ENCODE measurements around the gene DGCR6L. TPM values are rescaled to one million over a fixed set of nuclear protein-coding genes. Genes with fewer than 3 reads are reported as not detected.
"Not testable (repeated sequence)": the region's sequence is repeated elsewhere in the genome, so short reads cannot be mapped to it uniquely, and the experiment has no call there.

DGCR6L gene
- total RNA-seq, 1 donor from 2014 or later, result 39.8 TPM

DNA sequence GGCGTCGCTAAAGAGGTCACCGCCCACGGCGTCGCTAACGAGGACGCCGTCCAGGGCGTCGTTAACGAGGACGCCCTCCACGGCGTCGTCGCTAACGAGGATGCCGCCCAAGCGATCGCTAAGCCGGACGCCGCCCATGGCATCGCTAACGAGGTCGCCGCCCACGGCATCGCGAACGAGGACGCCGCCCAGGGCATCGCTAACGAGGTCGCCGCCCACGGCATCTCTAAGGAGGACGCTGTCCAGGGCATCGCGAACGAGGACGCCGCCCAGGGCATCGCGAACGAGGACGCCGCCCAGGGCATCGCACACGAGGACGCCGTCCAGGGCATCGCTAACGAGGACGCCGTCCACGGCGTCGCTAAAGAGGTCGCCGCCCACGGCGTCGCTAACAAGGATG is 37.0 kb upstream of the DGCR6L start:
- H3K27ac ChIP-seq; H3K9me3 ChIP-seq; H3K36me3 ChIP-seq; H3K27me3 ChIP-seq; DNase-seq (ENCODE audit: extremely low spot score in 2 of 2); H3K4me3 ChIP-seq; H3K4me1 ChIP-seq; intact Hi-C loops (cut with DNase I): not testable (repeated sequence)

DNA sequence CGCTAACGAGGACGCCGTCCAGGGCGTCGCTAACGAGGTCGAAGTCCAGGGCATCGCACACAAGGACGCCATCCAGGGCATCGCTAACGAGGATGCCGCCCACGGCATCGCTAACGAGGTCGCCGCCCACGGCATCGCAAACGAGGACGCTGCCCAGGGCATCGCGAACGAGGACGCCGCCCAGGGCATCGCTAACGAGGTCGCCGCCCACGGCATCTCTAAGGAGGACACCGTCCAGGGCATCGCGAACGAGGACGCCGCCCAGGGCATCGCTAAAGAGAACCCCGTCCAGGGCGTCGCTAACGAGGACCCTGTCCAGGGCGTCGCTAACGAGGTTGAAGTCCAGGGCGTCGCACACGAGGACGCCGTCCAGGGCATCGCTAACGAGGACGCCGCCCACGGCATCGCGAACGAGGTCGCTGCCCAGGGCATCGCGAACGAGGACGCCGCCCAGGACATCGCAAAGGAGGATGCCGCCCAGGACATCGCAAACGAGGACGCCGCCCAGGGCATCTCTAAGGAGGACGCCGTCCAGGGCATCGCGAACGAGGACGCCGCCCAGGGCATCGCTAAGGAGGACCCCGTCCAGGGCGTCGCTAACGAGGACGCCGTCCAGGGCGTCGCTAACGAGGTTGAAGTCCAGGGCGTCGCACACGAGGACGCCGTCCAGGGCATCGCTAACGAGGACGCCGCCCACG is 36.2 kb upstream of the DGCR6L start:
- H3K27me3 ChIP-seq; H3K4me1 ChIP-seq; H3K4me3 ChIP-seq; intact Hi-C loops (cut with DNase I); DNase-seq (ENCODE audit: extremely low spot score in 2 of 2); H3K9me3 ChIP-seq; H3K27ac ChIP-seq; H3K36me3 ChIP-seq: not testable (repeated sequence)

DNA sequence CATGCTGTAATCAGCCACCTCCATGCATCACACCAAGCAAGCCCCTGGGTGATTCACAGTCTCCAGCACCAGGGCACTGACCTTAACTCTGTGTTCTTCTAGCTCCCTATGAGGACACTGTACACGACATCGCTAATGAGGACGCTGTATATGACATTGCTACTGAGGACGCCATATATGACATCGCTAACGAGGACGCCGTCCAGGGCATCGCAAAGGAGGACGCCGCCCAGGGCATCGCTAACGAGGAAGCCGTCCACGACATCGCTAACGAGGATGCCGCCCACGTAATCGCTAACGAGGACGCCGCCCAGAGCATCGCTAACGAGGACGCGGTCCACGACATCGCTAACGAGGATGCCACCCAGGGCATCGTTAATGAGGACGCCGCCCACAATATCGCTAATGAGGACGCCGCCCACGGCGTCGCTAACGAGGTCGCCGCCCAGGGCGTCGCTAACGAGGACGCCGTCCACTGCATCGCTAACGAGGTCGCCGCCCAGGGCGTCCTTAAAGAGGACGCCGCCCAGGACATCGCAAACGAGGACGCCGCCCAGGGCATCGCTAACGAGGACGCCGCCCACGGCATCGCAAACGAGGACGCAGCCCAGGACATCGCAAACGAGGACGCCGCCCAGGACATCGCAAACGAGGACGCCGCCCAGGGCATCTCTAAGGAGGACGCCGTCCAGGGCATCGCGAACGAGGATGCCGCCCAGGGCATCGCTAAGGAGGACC is 34.5 kb upstream of the DGCR6L start:
- H3K4me3 ChIP-seq, result no peak overlapping the region
- intact Hi-C loops (cut with DNase I), result no loop called here
- no peaks in the 10 kb centered on the region for H3K4me1 ChIP-seq
- no peak overlapping the region for H3K27ac ChIP-seq
- H3K36me3 ChIP-seq, result no peaks in the 10 kb centered on the region
- H3K27me3 ChIP-seq, result no peaks in the 10 kb centered on the region
- no peaks in the 10 kb centered on the region for H3K9me3 ChIP-seq
- no peak for DNase-seq (ENCODE audit: extremely low spot score in 2 of 2)
- TF ChIP-seq, protein P1, sequence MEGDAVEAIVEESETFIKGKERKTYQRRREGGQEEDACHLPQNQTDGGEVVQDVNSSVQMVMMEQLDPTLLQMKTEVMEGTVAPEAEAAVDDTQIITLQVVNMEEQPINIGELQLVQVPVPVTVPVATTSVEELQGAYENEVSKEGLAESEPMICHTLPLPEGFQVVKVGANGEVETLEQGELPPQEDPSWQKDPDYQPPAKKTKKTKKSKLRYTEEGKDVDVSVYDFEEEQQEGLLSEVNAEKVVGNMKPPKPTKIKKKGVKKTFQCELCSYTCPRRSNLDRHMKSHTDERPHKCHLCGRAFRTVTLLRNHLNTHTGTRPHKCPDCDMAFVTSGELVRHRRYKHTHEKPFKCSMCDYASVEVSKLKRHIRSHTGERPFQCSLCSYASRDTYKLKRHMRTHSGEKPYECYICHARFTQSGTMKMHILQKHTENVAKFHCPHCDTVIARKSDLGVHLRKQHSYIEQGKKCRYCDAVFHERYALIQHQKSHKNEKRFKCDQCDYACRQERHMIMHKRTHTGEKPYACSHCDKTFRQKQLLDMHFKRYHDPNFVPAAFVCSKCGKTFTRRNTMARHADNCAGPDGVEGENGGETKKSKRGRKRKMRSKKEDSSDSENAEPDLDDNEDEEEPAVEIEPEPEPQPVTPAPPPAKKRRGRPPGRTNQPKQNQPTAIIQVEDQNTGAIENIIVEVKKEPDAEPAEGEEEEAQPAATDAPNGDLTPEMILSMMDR (IDR thresholded peaks at IDR 0.05), result no peak
- no peak for TF ChIP-seq POLR2AphosphoS5 (IDR thresholded peaks at IDR 0.05; ENCODE audit: insufficient read depth in 1 of 2, low read depth in 1 of 2)

DNA sequence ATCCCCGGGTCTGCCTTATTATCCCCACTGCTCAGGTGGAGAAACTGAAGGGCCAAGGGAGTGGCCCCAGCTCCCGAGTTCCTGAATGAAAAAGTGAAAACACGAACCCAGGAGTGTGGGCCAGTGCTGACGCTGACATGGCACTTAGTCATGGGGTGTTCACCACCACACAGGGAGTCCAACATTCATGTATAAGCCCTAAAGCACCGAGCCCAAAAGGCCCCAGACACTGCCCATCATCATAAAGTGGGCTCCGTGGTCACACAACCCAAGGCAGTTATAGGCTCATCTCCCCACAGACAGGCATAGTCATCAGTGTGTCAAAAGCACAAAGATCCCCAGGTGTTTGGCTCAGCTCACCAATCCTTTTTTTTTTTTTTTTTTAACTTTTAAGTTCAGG is 32.7 kb upstream of the DGCR6L start:
- DNase-seq (ENCODE audit: extremely low spot score in 2 of 2); H3K4me1 ChIP-seq; H3K9me3 ChIP-seq; H3K36me3 ChIP-seq; intact Hi-C loops (cut with DNase I); H3K27me3 ChIP-seq; H3K27ac ChIP-seq; H3K4me3 ChIP-seq: not testable (repeated sequence)

DNA sequence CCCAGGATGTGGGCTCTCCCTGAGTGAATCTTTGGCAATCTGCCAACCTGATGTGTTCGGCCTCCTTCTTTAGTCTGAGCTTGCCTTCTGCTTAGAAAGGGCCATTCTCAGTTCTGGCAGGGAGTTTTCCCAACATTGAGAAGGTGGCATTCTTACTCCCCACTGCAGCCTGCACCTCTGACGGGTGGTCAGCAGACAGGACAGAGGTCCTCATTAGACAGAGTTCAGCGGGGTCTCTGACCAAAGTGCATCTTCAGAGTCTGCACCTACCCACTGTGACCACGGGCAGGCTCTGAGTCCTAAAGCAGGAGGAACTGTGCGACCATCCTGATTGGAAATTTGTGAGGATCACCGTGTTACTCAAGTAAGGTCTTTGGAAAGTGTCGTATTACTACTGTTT is 26.7 kb upstream of the DGCR6L start:
- H3K4me3 ChIP-seq; intact Hi-C loops (cut with DNase I); H3K27ac ChIP-seq; H3K9me3 ChIP-seq; H3K36me3 ChIP-seq; H3K27me3 ChIP-seq; H3K4me1 ChIP-seq; DNase-seq (ENCODE audit: extremely low spot score in 2 of 2): not testable (repeated sequence)

DNA sequence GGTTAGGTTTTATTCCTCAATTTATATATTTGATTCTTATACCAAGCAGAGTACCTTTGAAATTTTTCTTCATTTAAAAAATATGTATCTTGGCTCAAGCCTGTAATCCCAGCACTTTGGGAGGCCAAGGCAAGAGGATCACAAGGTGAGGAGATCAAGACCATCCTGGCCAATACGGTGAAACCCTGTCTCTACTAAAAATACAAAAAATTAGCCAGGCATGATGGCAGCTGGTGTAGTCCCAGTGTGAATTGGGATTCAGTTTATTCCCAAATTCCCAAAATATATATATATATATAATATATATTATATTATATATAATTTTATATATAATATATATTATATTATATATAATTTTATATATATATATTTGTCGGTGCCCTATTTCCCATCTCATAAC is 18.4 kb upstream of the DGCR6L start:
- intact Hi-C loops (cut with DNase I); H3K36me3 ChIP-seq; H3K27ac ChIP-seq; H3K9me3 ChIP-seq; DNase-seq (ENCODE audit: extremely low spot score in 2 of 2); H3K27me3 ChIP-seq; H3K4me1 ChIP-seq; H3K4me3 ChIP-seq: not testable (repeated sequence)

DNA sequence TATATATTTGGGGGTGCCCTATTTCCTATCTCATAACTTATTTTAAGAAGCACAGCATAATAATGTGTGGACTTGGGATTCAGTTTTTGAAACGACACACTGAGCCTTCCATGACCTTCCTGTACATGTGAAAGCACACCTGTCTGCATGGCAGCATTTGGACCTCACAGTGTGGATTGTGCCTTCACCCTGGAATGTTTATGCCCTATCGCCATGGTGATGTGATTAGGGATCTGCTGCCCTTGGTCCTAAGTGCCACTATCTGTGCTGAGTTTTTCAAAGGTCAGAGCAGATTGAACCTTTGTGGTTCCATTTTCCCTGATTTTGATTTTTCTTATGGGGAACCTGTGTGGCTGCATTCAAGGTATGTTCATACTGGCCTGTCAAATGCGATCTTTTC is 17.9 kb upstream of the DGCR6L start:
- intact Hi-C loops (cut with DNase I); H3K9me3 ChIP-seq; H3K4me1 ChIP-seq; H3K4me3 ChIP-seq; H3K36me3 ChIP-seq; DNase-seq (ENCODE audit: extremely low spot score in 2 of 2); H3K27me3 ChIP-seq; H3K27ac ChIP-seq: not testable (repeated sequence)

DNA sequence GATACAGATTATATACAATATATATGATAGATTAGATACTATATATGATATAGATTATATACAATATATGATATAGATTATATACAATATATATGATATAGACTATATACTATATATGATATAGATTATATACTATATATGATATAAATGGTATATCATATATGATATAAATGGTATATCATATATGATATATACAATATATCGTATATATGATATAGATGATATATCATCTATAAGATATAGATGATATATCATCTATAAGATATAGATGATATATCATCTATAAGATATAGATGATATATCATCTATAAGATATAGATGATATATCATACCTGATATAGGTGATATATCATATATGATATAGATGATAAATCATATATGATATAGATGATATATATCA is 16.7 kb upstream of the DGCR6L start:
- H3K27me3 ChIP-seq; H3K4me3 ChIP-seq; DNase-seq (ENCODE audit: extremely low spot score in 2 of 2); H3K4me1 ChIP-seq; H3K27ac ChIP-seq; intact Hi-C loops (cut with DNase I); H3K9me3 ChIP-seq; H3K36me3 ChIP-seq: not testable (repeated sequence)

DNA sequence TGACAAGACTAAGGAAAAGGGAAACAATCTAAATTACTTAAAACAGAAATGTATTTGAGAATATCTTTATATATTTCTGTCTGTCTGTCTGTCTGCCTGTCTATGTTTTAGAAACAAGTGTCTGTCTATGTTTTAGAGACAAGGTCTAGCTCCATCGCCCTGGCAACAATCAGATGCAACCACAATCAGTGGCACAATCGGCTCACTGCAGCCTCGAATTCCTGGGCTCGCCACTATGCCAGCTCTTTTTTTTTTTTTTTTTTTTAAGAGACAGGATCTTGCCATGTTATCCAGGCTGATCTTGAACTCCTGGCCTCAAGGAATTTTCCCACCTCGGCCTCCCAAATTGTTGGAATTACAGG is 8.7 kb upstream of the DGCR6L start:
- H3K27ac ChIP-seq; DNase-seq (ENCODE audit: extremely low spot score in 2 of 2); H3K27me3 ChIP-seq; H3K9me3 ChIP-seq; H3K4me1 ChIP-seq; H3K4me3 ChIP-seq; intact Hi-C loops (cut with DNase I); H3K36me3 ChIP-seq: not testable (repeated sequence)

DNA sequence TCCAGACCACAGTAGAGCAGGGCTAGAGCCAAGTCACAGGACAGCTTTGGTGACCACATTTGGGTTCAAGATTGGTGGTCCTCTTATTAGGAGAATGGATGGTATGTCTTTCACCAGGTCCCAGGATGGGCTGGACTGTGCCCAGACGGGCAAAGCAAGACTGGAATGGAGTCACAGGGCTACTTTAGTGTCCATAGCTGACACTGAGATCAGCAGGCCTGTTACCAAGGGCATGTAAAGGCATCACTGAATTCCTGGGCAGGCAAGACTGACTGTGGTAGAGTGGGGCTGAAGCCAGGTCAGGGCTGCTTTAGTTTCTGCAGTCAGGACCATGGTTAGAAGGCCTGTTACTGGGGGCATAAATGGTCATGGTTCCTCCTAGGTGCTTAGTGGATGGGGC is 6.1 kb upstream of the DGCR6L start:
- intact Hi-C loops (cut with DNase I); H3K9me3 ChIP-seq; H3K27ac ChIP-seq; H3K36me3 ChIP-seq; DNase-seq (ENCODE audit: extremely low spot score in 2 of 2); H3K27me3 ChIP-seq; H3K4me3 ChIP-seq; H3K4me1 ChIP-seq: not testable (repeated sequence)
